ENCODE data around the gene POU6F2.

POU6F2 gene

DNA sequence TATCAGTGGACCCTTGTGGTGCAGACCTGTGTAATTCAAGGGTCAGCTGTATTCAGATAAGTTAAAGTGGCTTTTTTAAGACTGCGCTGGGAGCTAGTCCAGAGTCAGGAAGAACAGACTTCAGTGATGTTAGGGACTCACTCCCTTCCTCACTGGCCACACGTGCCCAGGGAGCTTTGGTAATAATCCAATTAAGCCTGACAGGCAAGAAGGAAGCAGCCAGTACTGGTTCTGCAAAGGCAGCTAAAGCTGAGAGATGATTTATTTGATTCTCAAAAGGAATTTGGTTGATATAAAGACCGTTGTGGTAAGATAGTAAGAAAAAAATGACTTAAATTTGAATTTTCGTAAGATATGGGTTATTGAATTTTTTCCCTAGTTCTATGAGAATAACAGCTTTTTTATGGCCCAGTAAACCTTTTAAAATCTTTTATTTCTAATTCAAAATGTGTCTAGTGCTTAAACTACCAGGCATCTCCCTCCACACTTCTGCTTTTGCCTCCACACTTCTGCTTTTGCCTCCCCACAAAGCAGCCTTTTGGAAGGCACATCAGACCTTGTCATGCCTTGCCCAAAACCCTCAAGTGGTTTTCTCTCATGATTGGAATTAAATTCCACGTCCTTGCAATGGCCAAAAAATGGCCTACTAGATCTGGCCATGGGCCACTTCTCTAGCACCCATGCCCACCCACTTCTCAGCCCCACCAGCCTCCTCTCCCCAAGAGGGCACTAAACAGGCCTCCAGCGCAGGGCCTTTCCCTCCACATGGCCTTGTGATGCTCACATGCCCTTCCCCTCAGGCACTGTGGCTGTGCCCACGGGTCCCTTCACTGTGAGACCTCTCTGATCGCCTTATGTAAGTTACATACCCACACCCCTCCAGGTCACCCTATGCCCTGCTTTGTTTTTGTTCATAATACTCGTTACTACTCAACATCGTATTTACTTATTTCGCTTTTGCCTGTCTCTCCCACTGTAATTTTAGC is 92.5 kb downstream of the POU6F2 start:
- no peak for DNase-seq (ENCODE audit: low read depth)

DNA sequence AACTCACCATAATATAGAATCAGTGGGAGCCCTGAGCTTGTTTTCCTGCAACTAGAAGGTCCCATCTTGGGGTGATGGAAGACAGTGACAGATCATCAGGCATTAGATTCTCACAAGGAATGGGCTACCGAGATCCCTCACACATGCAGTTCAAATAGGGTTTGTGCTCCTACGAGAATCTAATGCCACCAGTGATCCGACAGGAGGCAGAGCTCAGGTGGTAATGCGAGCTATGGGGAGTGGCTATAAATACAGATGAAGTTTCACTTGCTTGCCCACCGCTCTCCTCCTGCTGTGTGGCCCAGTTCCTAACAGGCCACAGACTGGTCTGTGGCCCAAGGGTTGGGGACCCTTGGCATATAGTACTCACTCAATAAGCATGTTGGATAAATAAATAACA is 93.4 kb downstream of the POU6F2 start:
- no peak for DNase-seq (ENCODE audit: low read depth)

DNA sequence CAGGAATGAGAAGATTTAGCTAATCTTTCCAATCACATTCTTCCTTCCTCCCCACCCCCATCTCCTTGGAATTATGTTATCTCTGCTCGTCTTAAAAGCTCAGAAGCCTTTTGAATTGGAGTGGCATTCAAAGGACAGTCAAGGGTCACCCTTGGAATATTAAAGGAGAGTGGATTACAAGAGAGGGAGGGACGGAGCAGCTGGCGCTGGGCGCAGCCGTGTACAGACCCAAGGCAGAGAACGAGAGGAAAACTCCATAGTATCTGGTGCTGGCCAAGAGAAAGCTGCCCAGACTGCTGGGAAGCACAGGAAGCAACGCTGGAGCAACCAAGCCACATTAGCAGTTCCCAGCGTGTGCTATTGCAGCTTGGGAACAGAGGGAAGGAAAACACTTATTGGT is 95.7 kb downstream of the POU6F2 start:
- DNase-seq (ENCODE audit: low read depth): no peak

DNA sequence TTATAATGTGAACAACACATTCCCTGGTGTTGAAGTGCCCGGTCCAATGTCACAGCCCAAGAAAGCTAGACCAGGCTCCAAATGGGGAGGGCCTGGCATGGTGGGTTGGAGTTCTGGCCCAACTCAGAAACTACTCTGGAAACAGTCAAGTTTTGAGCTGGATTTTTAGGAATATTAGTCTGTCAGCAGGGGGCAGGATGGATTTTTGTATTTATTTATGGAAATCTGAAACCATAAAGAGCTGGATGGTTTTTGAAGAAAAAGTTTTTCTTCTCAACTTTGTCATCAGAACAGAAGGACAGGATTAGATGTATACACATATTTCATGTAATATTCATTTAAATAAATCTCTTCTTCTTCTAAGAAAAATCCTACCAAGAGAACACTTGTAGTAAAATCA is 97.5 kb downstream of the POU6F2 start:
- DNase-seq (ENCODE audit: low read depth): no peak

DNA sequence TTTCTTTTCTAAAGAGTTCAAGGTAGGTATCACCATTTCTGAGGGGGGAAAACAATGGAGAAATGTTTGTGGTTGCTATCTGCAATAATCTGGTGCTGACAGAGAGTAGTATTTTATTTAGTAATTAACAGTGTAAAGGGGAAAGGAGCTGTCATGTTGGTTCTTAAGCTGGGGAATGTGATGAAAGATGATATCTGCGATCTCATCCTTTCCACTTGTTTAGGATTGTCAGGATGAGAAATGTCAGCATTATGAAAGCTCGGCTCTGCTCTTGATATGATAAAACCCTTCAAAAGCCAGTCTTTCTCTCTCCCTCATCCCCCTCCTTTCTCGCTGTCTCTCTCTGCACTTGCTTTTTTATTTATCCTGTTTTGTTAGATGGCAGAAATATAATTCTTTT is 106.1 kb downstream of the POU6F2 start:
- DNase-seq (ENCODE audit: low read depth): no peak

DNA sequence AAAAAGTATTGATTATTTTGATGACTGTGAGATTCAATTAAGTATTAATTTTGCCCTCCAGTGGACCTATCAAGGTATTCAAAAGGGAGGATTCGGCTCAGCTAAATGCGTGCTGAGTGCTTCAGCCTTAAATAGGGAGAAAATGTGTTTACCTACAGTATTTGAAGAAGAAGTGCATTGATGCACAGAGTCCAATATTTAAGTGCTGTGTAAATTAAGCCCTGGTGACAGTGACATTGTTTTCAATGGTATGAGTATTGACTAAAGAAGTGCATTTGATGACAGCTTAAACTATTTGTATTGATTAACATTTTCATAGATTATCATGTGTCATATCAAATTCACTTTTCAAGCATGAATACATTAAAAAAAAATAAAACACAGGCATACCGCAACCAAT is 106.6 kb downstream of the POU6F2 start:
- no peak for DNase-seq (ENCODE audit: low read depth)

DNA sequence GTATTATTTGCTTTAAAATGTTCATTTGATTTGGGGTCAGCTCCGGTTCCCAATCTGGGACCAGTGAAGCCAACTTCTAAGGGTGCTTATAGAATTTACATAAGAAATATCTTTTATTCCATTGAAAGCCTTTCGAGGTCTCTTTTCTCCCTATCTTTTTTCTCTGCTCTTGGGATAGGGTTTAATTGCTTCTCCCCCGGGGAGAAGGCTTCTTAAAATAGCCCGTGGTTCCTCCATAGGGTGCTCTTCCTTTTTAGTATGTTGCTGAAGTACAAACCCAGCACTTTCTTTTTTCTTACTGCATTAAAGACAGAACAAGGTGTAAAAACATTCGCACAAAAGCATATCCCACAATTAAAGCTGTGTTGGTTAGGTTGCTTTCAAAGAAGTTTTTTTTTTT is 107.5 kb downstream of the POU6F2 start:
- DNase-seq (ENCODE audit: low read depth): no peak

DNA sequence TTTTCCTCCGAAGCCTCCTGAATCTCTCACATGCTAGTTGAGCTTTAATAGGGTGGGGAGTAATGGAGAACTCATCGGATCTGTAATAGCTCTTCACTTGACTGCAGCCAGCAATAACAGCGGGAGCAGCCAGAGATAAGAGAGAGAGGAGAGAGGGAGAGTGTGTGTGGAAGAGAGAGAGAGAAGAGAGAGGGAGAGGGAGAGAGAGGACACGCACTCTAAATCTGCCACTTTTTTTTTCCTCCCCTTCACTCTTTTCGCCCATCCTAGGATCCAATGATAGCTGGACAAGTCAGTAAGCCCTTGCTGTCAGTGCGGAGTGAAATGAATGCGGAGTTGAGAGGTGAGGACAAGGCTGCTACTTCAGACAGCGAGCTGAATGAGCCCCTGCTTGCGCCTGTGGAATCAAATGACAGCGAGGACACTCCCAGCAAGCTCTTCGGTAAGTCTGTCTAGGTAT is 107.9 kb downstream of the POU6F2 start:
- DNase-seq (ENCODE audit: low read depth): no peak

DNA sequence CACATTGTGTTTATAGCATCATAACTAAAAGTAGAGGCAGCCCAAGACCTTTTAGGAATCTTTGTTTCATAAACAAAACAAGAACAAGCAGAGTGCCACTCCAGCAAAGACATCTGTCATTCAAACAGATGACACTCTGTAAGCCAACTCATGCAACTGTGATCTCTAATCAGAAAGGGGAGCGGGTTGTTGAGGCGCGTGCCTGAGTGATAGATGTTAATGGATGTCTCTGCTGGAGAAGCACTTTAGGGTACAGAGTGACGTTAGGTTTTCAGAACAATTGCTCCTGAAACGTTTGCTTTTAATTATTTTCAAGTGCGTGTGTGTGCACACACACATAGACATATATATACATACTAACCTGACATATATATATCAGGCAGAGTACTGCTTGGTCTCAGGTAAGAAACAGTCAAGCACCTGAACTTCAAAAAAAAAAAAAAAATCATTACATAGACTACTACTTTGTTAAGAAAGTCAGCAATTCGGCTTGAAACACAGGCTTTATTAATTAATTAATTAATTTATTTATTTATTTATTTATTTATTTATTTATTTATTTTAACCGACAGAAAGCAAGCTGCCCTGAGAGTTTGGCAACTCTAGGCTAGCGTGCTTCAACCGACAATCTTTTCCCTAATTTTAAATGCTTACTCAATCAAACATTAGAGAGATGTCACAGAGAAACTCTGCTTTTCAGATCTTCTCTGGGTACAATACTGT is 109.1 kb downstream of the POU6F2 start:
- no peak for DNase-seq (ENCODE audit: low read depth)

DNA sequence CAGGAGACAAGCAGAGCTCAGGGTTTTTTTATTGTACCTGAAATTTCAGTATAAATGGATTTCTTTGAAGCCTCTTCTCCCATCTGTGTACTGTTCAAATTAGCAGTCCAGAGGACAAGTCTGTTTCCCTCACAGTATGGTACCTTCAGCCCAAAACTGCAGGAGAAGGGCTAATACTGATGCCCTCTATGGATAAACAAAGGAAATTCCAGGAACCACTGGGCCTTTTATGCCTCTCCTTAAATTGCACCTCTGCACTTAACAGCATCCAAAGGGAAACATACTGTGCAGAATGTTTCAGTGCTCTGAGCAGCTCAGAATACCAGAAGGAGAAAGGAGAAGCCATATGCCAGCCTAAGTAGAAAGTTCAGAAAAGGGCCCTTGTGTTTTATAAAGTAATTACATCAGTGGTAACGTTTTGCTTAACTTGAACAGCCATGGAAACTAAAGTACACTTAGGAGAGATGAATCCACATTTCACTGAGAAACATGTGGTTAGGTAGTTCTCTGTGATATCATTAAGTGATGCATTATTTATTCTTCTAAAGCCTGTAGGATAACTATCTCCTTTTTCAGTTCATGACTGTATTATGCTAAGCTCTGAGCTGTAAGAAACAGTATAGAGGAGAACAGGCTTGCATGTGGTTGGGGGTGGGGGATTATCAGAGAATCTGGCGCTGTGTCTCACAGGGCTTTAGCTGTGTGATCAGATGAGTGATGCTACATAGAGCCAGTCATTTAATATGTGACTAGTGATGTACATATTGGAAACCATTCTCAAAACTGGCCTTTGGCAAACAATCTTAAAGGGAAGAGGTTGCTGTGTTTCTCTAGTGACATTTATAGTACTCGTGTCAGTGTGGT is 111.3 kb downstream of the POU6F2 start:
- DNase-seq (ENCODE audit: low read depth): no peak

DNA sequence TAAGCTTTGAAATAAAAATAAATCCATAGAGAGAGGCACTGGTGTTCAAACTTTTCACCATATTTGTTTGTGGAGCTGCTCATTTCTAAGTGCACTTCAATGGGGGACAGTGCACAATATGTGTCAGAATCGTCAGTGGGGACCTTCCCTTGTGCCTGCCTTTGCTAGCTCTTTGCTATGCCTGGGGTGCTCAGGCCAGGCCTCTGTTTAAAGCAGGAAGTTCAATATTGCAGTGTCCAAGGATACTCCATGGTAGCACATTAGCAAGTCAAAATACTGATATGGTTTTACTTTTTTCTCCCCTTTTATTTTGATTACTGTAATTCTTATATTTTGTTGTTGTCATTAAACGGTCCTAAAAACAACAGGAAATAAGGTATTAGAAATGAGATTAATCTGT is 113.4 kb downstream of the POU6F2 start:
- no peak for DNase-seq (ENCODE audit: low read depth)

DNA sequence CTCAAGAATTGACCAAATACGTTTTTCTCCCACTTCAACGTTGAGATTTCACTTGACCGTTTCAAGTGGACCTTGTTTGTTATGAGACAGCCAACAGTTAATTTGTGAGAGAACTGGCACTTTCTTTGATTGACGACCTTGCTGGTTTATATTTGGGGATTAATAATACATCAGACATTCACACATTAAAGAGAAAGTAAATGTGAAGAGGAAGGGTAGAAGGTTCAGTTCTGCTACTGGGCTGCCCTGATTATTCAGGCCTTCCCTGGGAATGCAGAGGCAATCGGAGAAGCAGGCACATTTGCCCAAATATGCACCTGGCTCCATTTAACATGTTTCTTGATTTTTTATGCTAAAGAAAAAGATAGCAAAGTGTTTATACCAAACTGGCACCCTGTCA is 114.1 kb downstream of the POU6F2 start:
- no peak for DNase-seq (ENCODE audit: low read depth)

DNA sequence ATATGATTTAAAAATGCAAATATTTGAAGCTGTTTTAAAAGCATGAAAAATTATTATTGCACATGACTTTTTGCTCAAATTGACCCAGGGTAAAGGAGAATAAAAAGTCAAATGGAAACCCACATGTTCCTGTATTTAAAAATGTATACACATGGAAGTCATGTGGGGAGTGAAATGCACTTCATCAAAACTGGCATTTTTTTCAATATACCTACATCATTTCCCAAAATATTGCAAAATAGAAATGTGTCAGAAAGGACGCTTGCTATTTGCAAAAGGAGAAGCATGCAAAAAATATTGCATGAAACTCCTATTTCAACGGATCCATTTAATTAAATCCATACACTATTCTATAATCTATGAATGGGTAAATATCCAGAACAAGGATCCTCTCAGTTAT is 117.0 kb downstream of the POU6F2 start:
- no peak for DNase-seq (ENCODE audit: low read depth)

DNA sequence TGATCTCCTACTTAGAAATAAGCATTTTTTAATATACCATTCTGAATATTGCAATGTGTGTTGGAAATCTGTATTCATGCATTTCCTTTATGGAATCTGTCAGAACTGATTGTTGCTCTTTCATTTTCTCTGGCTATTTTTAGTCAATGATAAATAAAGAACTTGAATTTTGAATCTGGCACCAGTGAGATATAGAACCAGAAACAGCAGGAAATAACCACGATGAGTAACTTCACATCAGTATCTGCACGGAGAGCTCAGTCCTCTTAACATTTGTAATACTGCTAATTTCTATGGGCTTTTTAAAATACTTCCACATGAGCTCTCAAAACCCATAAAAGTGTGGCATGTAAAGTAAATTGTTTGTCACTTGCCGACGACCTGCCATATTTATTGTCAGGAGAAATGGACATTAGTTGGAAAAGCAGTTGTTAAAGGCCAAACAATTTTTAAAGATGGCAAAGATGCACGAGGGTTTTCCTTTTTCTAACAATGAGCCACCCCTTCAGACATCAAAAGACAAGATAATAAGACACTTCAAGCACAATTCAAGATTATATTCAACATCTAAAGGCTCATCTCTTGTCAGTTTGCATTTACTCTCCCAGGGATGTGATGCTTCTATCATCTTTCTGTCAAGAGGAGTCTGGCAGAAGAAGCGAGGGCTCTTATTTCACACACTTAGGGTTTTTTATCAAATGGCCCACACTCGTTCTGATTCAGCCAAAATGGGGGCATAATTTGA is 118.3 kb downstream of the POU6F2 start:
- no peak for DNase-seq (ENCODE audit: low read depth)

DNA sequence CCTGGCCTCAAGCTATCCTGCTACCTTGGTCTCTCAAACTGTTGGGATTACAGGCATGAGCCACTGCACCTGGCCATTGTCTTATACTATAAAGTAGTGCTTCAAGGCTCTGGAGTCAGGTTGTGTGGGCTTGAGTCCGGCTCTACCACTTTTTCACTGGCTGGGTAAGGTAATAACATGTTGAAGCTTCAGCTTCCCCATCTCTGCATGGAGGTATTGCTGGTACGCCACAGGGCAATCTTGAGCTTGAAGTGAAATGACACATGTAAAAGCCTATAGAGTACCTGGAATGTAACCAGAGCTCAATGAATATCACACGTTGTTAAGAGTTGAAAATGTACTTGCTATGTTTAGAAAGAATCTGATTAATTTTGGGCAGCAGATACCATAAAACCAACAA is 120.8 kb downstream of the POU6F2 start:
- DNase-seq (ENCODE audit: low read depth): no peak

DNA sequence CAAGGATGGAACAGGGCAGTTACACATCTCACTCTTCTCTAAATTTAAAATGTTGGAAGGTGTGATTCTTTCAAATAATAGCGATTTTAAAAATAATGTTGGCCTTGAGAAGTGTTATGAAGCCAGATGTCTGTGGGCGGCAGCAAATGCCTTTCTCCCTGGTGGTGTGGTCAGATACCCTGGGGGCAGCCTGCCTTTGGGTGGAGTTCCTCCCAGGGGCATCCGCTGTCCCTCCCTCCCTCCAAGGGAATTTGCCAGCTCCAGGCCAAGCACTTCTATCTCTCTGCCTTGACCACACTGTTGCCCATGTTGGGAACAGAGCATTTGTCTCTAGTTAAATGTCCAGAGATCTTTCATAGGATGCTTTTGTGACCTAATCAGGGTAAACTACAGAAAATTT is 121.4 kb downstream of the POU6F2 start:
- no peak for DNase-seq (ENCODE audit: low read depth)

DNA sequence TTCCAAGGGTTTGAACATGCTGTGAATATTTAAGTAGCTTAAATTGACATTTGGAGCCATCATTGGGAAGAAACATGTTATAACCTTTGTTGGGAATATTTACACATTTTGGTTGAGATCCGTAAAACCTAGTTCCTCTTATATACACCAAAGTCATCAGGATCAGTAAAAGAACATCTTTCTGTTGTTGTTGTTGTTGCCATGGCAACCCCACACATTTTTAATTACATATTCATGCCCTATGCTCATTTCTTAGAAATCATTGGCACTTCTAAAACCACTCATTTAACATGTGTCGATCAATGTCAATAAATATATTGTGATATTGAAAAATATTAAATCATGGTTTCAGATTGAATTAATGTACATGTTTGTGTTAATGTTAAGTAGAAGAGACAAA is 122.6 kb downstream of the POU6F2 start:
- no peak for DNase-seq (ENCODE audit: low read depth)

DNA sequence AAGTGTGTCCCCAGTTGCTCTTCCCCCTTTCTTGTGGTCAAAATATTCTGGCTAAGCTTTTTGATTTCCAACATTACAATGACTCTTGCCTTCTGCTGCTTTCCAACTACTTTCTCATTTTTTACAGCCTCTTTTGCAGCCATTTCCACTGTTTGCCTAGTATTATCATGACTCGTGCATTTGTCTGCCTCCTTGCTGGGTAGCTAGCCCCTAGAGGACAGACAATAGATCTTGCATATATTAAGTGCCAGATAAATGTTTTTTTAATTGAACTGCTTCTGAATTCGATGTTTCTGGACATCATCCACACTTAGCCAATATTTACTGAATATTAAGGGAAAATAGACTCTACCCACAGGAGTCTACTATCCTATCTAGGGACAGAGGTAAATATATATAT is 124.5 kb downstream of the POU6F2 start:
- DNase-seq (ENCODE audit: low read depth): no peak

DNA sequence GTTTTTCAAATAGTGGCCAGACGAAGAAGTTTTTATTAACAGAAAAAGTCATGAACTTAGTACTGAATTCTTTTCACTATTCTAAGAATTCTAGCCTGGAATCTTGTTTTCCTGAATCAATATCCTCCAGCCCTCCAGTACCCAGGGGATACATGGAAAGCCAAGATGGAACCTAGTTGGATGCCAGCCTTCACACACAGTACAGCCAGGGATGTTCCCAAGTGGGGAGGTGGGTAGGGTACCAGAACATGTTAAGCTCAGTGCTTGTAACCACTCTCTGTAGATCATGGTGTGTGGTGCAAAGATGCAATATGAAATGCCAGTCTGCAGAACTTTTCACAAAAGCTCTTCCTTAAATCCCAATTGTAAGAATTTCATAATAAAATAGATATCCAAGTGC is 128.0 kb downstream of the POU6F2 start:
- DNase-seq (ENCODE audit: low read depth): no peak

DNA sequence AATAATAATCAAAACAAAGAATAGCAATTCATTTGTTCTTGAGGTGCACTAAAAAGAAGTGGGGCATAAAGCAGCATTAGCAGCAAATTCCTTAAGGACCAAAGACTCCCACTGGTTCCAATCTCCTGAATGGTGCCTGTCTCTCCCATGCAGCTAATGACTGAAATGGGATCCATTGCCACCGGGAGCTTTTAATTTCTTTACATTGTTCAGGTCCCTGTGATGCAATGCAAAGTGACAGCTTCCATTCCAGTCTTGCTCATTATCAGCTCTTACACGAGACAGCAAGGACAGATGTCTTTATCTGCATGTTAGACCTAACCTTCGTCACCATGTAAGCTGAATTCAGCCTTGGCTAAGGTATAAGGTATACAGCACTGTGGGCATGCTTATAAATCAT is 148.1 kb downstream of the POU6F2 start:
- no peak for DNase-seq (ENCODE audit: low read depth)

DNA sequence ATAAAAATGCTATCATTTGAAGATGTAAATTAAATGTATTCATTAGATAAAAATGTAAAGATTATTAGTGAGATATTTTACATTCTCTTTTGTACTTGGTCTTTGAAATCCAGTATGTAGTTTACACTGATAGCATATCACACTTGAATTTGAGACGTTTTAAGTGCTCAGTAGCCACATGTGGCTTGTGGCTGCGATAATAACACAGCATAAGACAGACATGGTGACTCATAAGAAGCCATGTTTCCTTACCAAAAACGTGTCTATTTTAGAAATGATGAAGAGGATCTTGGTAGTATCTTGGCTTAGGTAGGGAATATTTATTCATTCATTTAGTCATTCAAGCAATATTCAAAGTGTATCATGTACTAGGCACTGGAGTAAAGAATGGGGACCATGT is 149.3 kb downstream of the POU6F2 start:
- no peak for DNase-seq (ENCODE audit: low read depth)
